ENCODE data around the gene SRSF5. TPM values are rescaled to one million over a fixed set of nuclear protein-coding genes. Genes with fewer than 3 reads are reported as not detected.

The SRSF5 gene
- total RNA-seq, 1 donor from 2014 or later, result 533 TPM

DNA sequence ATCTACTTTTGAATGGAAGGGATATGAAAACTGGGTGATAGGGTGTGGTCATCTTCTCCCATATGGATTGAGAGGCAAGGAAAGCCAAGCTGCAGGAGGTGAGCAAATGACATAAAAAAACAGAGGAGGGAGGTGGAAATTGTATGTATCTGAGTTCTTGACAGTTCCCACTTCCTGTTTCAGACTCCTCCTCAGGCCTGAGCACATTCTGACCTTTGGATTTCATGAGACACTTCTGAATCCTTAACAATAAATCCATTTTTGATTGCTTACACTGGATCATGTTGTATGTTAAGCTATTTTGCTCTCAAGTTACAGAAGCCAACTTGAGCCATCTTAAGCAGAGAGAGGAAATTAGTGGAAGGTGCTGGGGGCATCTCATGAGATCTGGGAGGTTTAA lies 11.6 kb upstream of the SRSF5 start:
- no peak for DNase-seq (ENCODE audit: low spot score in 2 of 2, unreplicated experiment in 2 of 2)
- Mint-ChIP-seq H3K27me3 (ENCODE audit: low read depth) (peaks cover 1% of the 10 kb centered on the region), H3K27ac (no peak overlapping the region), H3K36me3 (no peaks in the 10 kb centered on the region), H3K9me3 (no peaks in the 10 kb centered on the region), H3K4me3 (no peak overlapping the region), H3K4me1 (no peaks in the 10 kb centered on the region)
- TF ChIP-seq, protein P1, sequence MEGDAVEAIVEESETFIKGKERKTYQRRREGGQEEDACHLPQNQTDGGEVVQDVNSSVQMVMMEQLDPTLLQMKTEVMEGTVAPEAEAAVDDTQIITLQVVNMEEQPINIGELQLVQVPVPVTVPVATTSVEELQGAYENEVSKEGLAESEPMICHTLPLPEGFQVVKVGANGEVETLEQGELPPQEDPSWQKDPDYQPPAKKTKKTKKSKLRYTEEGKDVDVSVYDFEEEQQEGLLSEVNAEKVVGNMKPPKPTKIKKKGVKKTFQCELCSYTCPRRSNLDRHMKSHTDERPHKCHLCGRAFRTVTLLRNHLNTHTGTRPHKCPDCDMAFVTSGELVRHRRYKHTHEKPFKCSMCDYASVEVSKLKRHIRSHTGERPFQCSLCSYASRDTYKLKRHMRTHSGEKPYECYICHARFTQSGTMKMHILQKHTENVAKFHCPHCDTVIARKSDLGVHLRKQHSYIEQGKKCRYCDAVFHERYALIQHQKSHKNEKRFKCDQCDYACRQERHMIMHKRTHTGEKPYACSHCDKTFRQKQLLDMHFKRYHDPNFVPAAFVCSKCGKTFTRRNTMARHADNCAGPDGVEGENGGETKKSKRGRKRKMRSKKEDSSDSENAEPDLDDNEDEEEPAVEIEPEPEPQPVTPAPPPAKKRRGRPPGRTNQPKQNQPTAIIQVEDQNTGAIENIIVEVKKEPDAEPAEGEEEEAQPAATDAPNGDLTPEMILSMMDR (IDR thresholded peaks at IDR 0.05; ENCODE audit: unreplicated experiment), result no peak

DNA sequence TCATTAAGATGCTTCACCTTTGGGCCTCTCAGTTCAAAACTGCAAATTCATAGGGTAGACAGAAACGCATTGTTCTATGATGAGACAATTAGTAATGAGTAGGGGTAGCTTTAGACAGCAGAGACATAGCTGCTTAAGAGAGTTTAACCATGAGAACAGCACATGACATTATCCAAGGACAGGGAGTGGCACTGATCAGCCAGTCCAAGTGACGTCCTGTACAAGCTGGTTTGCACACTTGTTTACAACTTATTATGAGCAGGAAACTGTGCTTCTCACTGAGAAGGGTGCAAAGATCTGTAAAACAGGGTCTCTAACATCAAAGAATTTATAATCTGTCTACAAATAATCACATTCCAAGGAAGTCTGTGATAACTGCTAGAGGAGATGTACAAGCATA lies 11.2 kb upstream of the SRSF5 start:
- Mint-ChIP-seq H3K9me3 (no peaks in the 10 kb centered on the region), H3K27ac (no peak overlapping the region)

DNA sequence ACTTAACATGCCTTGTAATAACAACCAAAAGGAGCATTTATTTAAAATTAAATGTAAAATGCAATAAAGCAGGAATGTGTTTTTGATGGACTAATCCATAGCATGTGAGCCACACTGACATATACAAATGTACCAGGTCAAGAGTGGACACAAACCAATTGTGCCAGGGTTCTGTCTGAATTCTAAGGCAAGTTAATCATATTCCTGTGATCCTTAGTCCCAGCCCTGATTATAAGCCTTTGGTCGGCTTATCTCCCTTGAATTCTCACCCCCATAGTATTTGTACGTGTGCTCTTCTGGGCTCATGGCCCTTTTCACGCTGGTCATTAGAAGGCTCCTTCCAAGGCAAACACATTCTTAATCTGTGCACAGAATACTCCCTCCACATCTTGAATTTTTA lies 10.6 kb upstream of the SRSF5 start:
- Mint-ChIP-seq H3K9me3 (no peaks in the 10 kb centered on the region), H3K4me1 (no peaks in the 10 kb centered on the region), H3K36me3 (no peaks in the 10 kb centered on the region), H3K4me3 (no peak overlapping the region), H3K27me3 (ENCODE audit: low read depth) (peaks cover 6% of the 10 kb centered on the region), H3K27ac (no peak overlapping the region)
- no peak for DNase-seq (ENCODE audit: low spot score in 2 of 2, unreplicated experiment in 2 of 2)
- TF ChIP-seq, protein P1 (IDR thresholded peaks at IDR 0.05; ENCODE audit: unreplicated experiment), result no peak

More for the DNA sequence above, 11.2 kb upstream of the SRSF5 start:
- TF ChIP-seq, protein P1 (IDR thresholded peaks at IDR 0.05; ENCODE audit: unreplicated experiment), result no peak
- Mint-ChIP-seq H3K4me3 (no peak overlapping the region), H3K27me3 (ENCODE audit: low read depth) (peaks cover 3% of the 10 kb centered on the region), H3K36me3 (no peaks in the 10 kb centered on the region), H3K4me1 (no peaks in the 10 kb centered on the region)
- DNase-seq (ENCODE audit: low spot score in 2 of 2, unreplicated experiment in 2 of 2), result no peak

DNA sequence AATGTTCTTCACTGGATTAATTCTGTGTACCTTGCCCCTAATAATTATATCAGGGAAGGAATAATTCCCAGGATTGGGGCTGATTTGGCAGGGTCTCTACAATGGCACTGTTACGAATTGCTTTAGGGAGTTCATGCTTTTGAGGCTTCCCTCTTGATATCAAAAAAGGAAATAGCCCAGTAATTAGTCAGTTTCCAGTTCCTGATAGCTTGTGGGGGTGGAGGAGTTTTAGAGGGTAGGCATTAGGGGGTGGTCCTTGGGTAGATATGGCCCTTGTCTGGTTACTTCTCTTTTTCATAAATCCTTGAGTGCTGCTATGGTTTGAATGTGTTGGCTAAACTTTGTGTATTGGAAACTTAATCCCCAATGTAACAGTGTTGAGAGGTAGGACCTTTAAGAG lies 6.1 kb upstream of the SRSF5 start:
- Mint-ChIP-seq H3K9me3 (no peaks in the 10 kb centered on the region), H3K4me3 (no peak overlapping the region)
- TF ChIP-seq, protein P1 (IDR thresholded peaks at IDR 0.05; ENCODE audit: unreplicated experiment), result no peak

DNA sequence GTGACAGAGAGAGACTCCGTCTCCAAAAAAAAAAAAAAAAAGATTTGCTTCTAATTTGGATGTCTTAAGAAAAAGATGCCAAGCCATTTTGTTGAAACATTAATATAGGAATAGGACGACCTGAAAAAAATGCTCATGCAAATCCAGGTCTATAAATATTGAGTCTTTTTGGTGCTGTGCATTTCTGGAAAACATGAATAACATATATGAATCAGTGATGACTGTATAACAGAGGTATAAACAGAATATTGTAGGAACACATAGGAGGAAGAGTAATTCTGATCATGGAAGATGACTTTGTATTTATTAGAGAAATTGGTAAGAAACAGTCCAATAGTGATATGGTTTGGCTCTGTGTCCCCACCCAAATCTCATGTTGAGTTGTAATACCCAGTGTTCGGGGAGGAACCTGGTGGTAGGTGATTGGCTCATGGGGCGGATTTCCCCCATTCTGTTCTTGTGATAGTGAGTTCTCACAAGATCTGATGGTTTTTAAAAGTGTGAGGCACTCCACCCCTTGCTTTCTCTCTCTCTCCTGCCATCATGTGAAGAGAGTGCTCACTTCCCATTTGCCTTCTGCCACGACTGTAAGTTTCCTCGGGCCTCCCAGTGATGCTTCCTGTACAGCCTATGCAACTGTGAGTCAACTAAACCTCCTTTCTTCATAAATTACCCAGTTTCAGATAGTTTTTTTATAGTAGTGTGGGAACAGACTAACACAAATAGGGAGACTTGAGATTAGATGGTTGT lies 3.0 kb upstream of the SRSF5 start:
- peaks cover 24% of the 10 kb centered on the region for H3K4me1 Mint-ChIP-seq
- peaks cover 14% of the 10 kb centered on the region for H3K27me3 Mint-ChIP-seq (ENCODE audit: low read depth)
- TF ChIP-seq, protein P1 (IDR thresholded peaks at IDR 0.05; ENCODE audit: unreplicated experiment), result no peak
- H3K9me3 Mint-ChIP-seq, result no peaks in the 10 kb centered on the region
- peaks cover 15% of the 10 kb centered on the region for H3K36me3 Mint-ChIP-seq
- DNase-seq (ENCODE audit: low spot score in 2 of 2, unreplicated experiment in 2 of 2), result no peak
- H3K4me3 Mint-ChIP-seq, result no peak overlapping the region
- H3K27ac Mint-ChIP-seq, result no peak overlapping the region

More for the DNA sequence above, 6.1 kb upstream of the SRSF5 start:
- Mint-ChIP-seq H3K27ac (no peak overlapping the region), H3K36me3 (no peaks in the 10 kb centered on the region), H3K27me3 (ENCODE audit: low read depth) (peaks cover 14% of the 10 kb centered on the region), H3K4me1 (peaks cover 2% of the 10 kb centered on the region)
- no peak for DNase-seq (ENCODE audit: low spot score in 2 of 2, unreplicated experiment in 2 of 2)

Measured in mesothelial cell of epicardium (in vitro differentiated cells).